ENCODE results near the gene ZFP90. TPM values are rescaled to one million over a fixed set of nuclear protein-coding genes. Genes with fewer than 3 reads are reported as not detected.
A peak's percentile ranks its signal among the peaks of the same experiment; 100 is the strongest.

ZFP90 gene
- total RNA-seq (10 to 100 TPM in 6 of 9 donors, 1 to 10 TPM in 3; 6.9 to 18.1 (median 12.0) TPM), polyA plus RNA-seq (1 to 10 TPM; 4.9 to 5.3 TPM)
- long read RNA-seq, donor 1, full-length matches to known transcripts: 2 of 7 reads
- long read RNA-seq, donor 1, partial matches to known transcripts: 0 of 7 reads
- long read RNA-seq, donor 1, other reads (novel, unspliced or antisense): 5 of 7 reads
- long read RNA-seq, donor 2, partial matches to known transcripts: 1 of 6 reads
- long read RNA-seq, donor 2, other reads (novel, unspliced or antisense): 2 of 6 reads
- long read RNA-seq, donor 3, full-length matches to known transcripts: 3 of 7 reads
- long read RNA-seq, donor 3, partial matches to known transcripts: 0 of 7 reads
- long read RNA-seq, donor 3, other reads (novel, unspliced or antisense): 4 of 7 reads

DNA sequence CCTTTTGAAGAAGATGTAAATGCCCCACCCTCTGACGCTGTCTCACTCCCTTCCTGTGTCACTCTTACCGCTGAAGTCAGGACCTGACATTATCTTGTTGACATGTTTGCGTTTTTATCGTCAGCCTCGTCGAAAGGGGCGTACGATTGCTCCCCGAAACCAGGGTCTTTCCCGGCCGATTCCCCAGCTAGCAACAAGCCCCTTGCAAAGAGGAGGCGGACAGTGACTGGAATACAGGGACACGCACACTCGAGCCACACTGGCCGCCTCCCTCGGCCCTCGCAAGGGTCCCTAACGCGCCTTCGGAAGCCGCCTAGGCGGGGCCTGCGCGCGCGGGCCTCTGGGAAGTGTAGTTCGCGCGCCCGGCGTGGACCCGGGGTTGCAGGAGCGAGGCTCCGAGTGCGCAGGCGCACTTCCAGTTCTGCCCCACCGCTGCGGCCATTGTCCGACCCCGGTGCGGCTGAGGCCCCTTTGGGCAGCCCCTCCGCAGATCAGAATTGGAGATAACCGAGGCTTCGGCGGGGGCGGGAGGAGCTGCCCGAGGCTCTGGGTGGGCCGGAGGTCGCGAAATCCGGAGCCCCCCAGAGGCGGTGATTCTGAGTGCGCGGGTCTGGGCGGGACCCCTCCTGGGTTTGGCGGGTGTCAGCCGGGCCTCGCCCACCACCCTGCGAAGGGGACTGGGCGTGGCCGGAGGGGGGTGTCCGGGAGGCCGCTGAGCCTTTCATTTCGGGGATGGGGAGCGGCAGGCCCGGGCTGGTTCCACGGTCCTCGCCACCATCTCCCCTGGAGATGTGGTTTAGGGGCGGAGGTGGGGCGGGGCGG, at the start of gene ZFP90:
Gene ZFP90 (plus strand): TSS at position 412 of the 822 bp plus-strand sequence. CDS start 502 bp downstream, outside the sequence.
- H3K4me3 ChIP-seq: peak within 1 kb of the TSS; percentile 71 to 100 (median 89)
- intact Hi-C loops (cut with DNase I): loop anchor here in 4 of 10 donors (5.0 to 10.0 kb wide), 6 partner anchors 303 to 746 kb away; partner anchors contain the start of genes TANGO6 (in 2 of the 4), CHTF8 (in 1 of the 4) and UTP4 (in 1 of the 4)
- 0 to 1% (median 1%) methylated on average over 23 to 71 of the region's 71 CpGs for WGBS, 4 donors
- peak in 1 of 2 donors; percentile 71 for TF ChIP-seq POLR2A (IDR thresholded peaks at IDR 0.05)
- TF ChIP-seq, protein P1, sequence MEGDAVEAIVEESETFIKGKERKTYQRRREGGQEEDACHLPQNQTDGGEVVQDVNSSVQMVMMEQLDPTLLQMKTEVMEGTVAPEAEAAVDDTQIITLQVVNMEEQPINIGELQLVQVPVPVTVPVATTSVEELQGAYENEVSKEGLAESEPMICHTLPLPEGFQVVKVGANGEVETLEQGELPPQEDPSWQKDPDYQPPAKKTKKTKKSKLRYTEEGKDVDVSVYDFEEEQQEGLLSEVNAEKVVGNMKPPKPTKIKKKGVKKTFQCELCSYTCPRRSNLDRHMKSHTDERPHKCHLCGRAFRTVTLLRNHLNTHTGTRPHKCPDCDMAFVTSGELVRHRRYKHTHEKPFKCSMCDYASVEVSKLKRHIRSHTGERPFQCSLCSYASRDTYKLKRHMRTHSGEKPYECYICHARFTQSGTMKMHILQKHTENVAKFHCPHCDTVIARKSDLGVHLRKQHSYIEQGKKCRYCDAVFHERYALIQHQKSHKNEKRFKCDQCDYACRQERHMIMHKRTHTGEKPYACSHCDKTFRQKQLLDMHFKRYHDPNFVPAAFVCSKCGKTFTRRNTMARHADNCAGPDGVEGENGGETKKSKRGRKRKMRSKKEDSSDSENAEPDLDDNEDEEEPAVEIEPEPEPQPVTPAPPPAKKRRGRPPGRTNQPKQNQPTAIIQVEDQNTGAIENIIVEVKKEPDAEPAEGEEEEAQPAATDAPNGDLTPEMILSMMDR (IDR thresholded peaks at IDR 0.05): peak in 1 of 12 donors; percentile 19
- no peaks in the 10 kb centered on the region for H3K27me3 ChIP-seq
- no peaks in the 10 kb centered on the region for H3K9me3 ChIP-seq
- H3K27ac ChIP-seq: peak within 1 kb of the TSS; percentile 28 to 88 (median 78)
- DNase-seq: peak; percentile 88 to 95 (median 91)
- peaks cover 0 to 16% (median 7%) of the 10 kb centered on the region in 9 donors for H3K36me3 ChIP-seq
- peak; percentile 96 to 100 (median 100) for ATAC-seq
- H3K4me1 ChIP-seq: peaks cover 0 to 13% (median 6%) of the 10 kb centered on the region in 12 donors

DNA sequence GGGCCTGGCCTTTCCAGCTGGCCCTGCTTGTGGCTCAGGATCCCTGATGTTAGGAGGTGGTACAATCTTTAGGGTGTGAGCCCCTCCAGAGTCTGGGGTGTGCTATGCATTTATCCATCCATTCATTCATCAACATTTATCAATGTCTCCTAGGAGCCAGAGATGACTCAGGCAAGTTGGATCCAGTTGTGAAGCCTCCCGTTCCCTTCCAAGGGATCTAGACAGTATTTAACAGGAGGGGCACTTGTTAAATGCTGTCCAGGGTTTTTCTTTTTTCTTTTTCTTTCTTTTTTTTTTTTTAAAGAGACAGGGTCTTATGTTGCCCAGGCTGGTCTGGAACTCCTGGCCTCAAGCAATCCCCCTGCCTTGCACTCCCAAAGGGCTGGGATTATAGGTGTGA, 48.7 kb upstream of the ZFP90 start:
- Histone ChIP-seq H3K36me3 (no peaks in the 10 kb centered on the region), H3K4me1 (no peaks in the 10 kb centered on the region), H3K27ac (no peak overlapping the region), H3K9me3 (no peaks in the 10 kb centered on the region), H3K4me3 (no peak overlapping the region), H3K27me3 (peaks cover 0 to 6% (median 0%) of the 10 kb centered on the region in 9 donors)
- intact Hi-C loops (cut with DNase I): no loop called here
- ATAC-seq: no peak
- no peak for TF ChIP-seq POLR2A (IDR thresholded peaks at IDR 0.05)
- TF ChIP-seq, protein P1 (IDR thresholded peaks at IDR 0.05): no peak
- no peak for DNase-seq
- 74 to 85% (median 79%) methylated on average over 1 of the region's 1 CpG for WGBS, 4 donors

GRCh38 chr16:68490829-68491575, 48.1 kb upstream of the ZFP90 start:
- ATAC-seq: peak in 1 of 4 donors; percentile 11
- TF ChIP-seq, protein P1 (IDR thresholded peaks at IDR 0.05): no peak
- TF ChIP-seq POLR2A (IDR thresholded peaks at IDR 0.05): no peak

More at GRCh38 chr16:68490829-68491575, 48.1 kb upstream of the ZFP90 start:
- no peaks in the 10 kb centered on the region for H3K36me3 ChIP-seq
- H3K4me3 ChIP-seq: no peak overlapping the region
- peaks cover 0 to 6% (median 0%) of the 10 kb centered on the region in 9 donors for H3K27me3 ChIP-seq
- DNase-seq: no peak
- H3K9me3 ChIP-seq: no peaks in the 10 kb centered on the region
- no peaks in the 10 kb centered on the region for H3K4me1 ChIP-seq
- H3K27ac ChIP-seq: no peak overlapping the region
- intact Hi-C loops (cut with DNase I): no loop called here
- WGBS, 4 donors: 51 to 58% (median 56%) methylated on average over 12 to 13 of the region's 13 CpGs

Data from heart left ventricle (tissue), 16 donors.